SK-N-MC (cell line): Measurements from ENCODE around the gene SLC43A2.

Source experiments
- DNase-seq: peaks from one replicate; pipeline ENCODE4 v3.0.0-alpha.2; 2011; ENCODE audit warnings: low read depth, low spot score
- H3K27ac ChIP-seq: fragments of 200-600 bp; sonication (generic); 2 replicates; pipeline ENCODE4 v1.5.1; 2016; ENCODE audit warnings: mixed run types
- H3K36me3 ChIP-seq: fragments of 200-600 bp; sonication (generic); 2 replicates; pipeline ENCODE4 v1.6.1; 2017; ENCODE audit warnings: antibody characterized with exemption, low read length, mixed read lengths; ENCODE audit not compliant: insufficient read depth
- H3K4me3 ChIP-seq: fragments of 200-600 bp; sonication (generic); 2 replicates; pipeline ENCODE4 v1.5.1; 2016
- H3K9ac ChIP-seq: fragments of 200-600 bp; sonication (generic); 2 replicates; pipeline ENCODE4 v1.8.0; 2017; ENCODE audit warnings: mixed run types, mixed read lengths; ENCODE audit not compliant: insufficient read length
- H3K9me3 ChIP-seq: fragments of 200-600 bp; sonication (generic); 2 replicates; pipeline ENCODE4 v1.6.1; 2017; ENCODE audit warnings: low read depth, mild to moderate bottlenecking, antibody characterized with exemption, low read length, moderate library complexity, mixed read lengths
- EZH2 ChIP-seq: fragments of 200-600 bp; sonication (generic); IDR thresholded peaks from one replicate; pipeline ENCODE4 v1.6.1; 2017; ENCODE audit warnings: antibody characterized with exemption
- FOXP2 ChIP-seq: optimal IDR thresholded peaks from 2 replicates; pipeline ENCODE3; 2011; ENCODE audit warnings: mild to moderate bottlenecking, moderate library complexity; ENCODE audit not compliant: insufficient read depth; ENCODE audit errors: extremely low read length, control extremely low read depth
- POLR2AphosphoS5 ChIP-seq: IDR thresholded peaks from 2 replicates; pipeline ENCODE4 v1.6.1; 2012; ENCODE audit warnings: mild to moderate bottlenecking, low read depth, low read length, borderline replicate concordance

Gene SLC43A2

DNA sequence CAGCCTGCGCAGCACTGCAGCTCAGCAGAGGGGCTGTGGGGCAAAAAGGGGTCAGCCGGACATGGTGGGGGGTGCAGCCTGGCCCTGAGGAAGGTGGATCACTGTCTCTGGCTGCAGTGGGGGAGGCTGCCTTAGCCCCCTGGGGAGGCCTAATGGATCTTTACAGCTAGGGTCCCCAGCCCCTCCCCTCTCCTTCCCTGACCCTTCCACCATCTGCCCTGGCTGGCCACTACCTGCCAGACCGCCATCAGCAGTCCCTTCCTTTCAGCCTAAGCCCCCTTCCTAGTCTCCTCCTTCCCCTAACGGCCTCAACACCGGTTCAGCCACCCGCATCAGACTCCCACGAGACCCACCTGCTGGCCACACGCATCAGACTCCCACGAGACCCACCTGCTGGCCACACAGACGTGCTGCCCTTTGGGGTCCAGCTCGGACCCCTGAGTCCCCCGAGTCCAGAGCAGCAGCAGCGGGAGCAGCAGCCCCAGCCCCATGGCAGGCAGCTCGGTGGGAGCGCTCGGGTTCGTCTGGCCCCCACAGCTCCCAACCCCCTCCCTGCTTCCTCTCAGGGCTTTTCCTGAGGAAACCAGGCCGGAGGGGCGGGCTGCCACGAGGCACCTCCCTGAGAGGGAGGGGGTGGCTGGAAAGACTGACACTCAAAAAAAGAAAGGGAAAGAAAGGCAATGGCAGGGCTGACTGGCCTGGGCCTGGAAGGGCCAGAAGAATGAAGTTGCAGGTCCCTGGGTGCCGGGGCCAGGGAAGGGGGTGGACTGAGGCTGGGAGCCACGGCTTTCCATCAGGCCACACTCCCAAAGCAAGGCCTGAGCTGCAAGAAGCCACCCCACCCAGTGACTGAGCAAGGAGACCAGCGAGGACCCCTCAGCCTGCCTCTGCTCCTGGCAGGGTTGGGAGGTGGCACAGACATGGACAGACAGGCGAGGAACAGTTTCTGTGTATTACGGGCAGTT, 16.9 kb upstream of the SLC43A2 start, which contains the start of gene SCARF1:
Gene SCARF1, minus strand, starts transcription at position 526 of the 965 bp plus-strand sequence. Its CDS starts 35 bp downstream, at position 491.
- H3K36me3 ChIP-seq = peaks cover 3% of the 10 kb centered on the region; the same call in 1 of the 2 replicates
- TF ChIP-seq EZH2 (no peak), FOXP2 (no peak), POLR2AphosphoS5 (no peak)
- H3K9ac ChIP-seq = no peak within 1 kb of the TSS
- H3K9me3 ChIP-seq = no peaks in the 10 kb centered on the region
- H3K27ac ChIP-seq = no peak within 1 kb of the TSS
- no peak for DNase-seq
- no peak within 1 kb of the TSS for H3K4me3 ChIP-seq

DNA sequence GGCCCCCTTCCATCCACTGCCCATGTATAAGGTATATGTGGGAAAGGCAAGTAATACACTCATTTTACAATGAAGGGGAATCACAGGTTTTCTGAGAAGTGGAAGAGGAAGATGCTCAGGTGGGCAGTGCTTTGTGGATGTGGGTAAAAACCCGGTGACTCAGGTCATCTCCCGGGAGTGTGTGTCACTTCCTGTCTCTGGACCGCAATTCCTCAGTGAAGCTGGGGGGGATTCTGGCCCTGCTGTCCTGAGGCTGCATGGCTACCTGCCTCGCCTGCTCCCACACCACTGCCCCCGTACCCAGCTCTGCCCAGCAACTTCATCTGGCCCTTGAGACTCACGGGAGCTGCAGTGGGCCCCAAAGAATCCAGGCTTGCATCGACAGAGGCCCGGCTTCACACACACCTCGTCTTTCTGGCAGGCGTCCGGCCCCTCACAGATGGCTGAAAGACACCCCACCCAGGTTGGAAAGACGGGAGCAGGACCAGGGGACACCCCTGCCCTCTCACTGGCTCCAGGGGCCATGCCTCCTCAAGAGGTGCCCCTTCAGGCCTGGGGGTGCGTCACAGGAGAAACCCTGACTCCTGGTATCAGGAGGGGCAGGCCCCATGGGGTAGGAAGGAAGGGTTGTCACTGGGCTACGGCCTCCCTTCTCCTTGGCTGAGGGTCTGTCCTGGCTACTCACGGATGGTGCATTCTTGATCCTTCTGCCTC, 16.0 kb upstream of the SLC43A2 start:
- Histone ChIP-seq H3K36me3 (no peaks in the 10 kb centered on the region), H3K9me3 (no peaks in the 10 kb centered on the region), H3K4me3 (no peak overlapping the region), H3K27ac (no peak overlapping the region), H3K9ac (no peak overlapping the region)
- no peak for TF ChIP-seq FOXP2
- TF ChIP-seq EZH2 = no peak
- TF ChIP-seq POLR2AphosphoS5 = no peak
- no peak for DNase-seq

DNA sequence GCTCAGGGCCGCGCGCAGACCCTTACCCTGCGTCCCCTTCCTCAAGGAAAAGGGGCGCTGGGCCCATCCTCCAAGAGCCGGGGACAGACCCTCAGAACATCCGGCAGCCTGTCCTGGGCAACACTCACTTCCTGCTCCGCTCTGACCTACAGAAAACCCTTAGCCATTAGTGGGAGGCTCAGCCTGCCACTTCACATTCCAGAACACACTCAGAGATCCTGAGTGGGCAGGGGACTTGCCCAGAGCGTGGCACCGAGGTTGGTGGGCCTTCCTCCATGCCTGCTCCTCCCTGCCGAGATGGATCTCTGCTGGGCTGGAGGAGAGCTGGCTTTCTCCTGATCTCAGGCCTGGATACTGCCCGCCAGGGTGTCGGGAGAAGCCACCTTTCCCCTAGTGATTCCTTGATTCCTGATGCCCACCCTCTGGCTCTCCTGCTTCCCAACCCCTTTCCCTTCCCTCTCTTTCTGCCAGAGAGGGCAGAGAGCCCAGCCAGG, 15.4 kb upstream of the SLC43A2 start:
- Histone ChIP-seq H3K9ac (no peak overlapping the region), H3K27ac (no peak overlapping the region), H3K36me3 (no peaks in the 10 kb centered on the region), H3K4me3 (peak overlapping the region; percentile 62; the same call in 1 of the 2 replicates), H3K9me3 (no peaks in the 10 kb centered on the region)
- no peak for DNase-seq
- TF ChIP-seq FOXP2 (no peak), POLR2AphosphoS5 (no peak), EZH2 (no peak)

DNA sequence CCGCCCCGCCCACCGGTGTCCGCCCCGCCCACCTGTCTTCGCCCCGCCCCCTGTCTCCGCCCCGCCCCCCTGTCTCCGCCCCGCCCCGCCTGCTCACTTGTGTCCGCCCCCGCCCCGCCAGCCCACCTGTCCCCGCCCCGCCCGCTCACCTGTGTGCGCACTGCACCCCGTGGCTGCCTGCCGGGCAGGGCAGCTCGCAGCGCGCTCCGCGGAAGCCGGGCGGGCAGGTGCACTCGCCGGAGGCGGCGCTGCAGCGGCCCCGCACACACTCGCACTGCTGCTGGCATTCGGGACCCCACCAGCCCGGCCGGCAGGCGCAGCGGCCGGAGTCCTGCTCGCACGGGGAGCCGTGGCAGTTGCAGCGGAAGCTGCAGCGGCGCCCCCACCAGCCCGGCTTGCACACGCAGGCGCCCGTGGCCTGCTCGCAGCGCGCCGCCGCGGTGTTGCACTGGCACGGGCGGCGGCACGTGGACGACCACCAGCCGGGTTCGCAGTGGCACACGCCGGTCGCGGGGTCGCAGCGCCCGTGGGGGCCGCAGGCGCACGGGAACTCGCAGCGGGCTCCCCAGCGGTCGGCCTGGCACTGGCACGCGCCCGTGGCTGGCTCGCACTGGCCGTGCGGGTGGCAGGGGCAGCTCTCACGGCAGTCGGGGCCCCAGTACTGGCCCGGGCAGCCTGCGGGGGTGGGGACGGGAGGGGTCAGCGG, 14.8 kb upstream of the SLC43A2 start:
- Histone ChIP-seq H3K4me3 (peak overlapping the region; percentile 62), H3K9me3 (no peaks in the 10 kb centered on the region), H3K9ac (no peak overlapping the region), H3K36me3 (no peaks in the 10 kb centered on the region), H3K27ac (no peak overlapping the region)
- TF ChIP-seq EZH2 (no peak), POLR2AphosphoS5 (no peak), FOXP2 (no peak)
- DNase-seq = no peak

DNA sequence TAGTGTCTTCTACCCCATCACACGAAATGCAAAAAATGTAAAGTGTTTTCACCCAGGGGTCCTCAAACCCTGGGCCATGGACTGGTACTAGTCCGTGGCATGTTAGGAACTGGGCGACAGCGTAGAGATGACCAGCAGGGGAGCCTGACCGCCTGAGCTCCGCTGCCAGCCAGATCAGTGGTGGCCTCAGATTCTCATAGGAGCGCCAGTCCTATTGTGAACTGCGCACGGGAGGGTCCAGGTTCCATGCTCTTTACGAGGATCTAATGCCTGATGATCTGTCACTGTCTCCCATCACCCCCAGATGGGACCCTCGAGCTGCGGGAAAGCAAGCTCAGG, 12.4 kb upstream of the SLC43A2 start:
- DNase-seq = no peak
- Histone ChIP-seq H3K27ac (no peak overlapping the region), H3K4me3 (no peak overlapping the region), H3K36me3 (no peaks in the 10 kb centered on the region), H3K9me3 (no peaks in the 10 kb centered on the region), H3K9ac (no peak overlapping the region)
- TF ChIP-seq FOXP2 = no peak
- no peak for TF ChIP-seq EZH2
- no peak for TF ChIP-seq POLR2AphosphoS5

DNA sequence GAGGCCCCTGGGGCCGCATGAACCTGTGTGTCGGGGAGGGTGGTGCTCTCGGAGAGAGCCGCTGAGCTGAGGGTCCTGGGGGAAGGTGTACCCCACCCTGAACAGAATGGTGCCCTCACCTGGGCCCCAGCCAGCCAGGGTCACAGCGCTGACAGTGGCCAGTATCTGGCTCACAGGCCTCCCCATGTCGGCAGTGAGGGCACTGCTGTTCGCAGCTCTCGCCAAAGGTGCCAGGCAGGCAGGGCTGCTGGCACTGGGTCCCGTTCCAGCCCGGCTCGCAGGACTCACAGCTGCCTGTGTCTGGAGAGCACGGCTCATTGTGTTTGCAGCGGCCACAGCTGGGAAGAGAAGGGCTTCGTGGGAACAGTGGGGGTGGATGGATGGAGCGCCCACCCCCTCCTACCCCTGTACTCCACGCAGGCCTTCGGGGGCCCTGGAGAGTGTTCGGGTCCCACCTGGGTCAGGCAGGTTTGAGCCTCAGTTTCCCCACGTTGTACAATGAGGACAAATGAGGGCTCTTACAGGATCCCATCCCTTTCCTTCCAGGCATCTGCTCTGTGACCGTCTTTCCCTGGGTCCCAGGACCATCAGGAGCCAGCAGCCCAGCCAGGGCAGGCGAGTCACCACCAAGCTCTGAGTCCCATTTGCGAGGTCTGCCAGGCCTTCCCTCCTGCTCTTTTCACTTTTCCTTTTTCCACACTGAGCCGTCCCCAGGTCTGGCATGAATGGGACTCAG, 11.9 kb upstream of the SLC43A2 start:
- Histone ChIP-seq H3K36me3 (no peaks in the 10 kb centered on the region), H3K27ac (no peak overlapping the region)
- DNase-seq = no peak

DNA sequence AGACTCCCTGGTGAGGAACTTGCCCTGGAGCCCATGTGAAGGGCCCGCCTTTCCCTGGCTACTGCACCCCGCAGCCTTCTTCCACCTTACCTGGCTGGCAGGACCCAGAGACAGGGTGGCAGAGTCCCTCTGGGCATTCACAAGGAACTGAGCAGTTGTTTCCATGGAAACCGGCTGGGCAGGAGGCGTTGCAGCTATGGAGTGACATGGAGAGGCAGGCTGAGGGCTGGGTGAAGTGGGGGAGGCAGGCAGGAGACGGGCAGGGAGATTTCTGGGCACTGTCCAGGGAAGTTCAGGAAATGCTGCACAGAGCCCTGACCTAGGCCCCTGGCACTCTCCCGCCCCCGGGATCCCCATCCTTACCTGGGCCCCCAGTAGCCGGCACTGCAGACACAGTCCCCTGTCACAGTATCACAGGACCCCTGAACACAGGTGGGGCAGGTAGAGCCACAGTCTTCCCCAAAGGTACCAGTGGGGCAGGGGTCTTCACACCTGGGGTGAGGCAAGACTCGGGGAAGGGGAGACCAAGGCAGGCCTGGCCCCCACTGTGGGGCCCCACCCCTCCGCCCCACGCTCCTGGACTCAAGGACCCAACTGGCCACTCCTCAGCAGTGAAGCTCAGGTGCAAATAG, 11.0 kb upstream of the SLC43A2 start:
- no peak overlapping the region for H3K27ac ChIP-seq
- TF ChIP-seq EZH2 (no peak), FOXP2 (no peak), POLR2AphosphoS5 (no peak)
- H3K4me3 ChIP-seq = no peak overlapping the region
- DNase-seq = no peak
- H3K9ac ChIP-seq = no peak overlapping the region
- no peaks in the 10 kb centered on the region for H3K9me3 ChIP-seq
- H3K36me3 ChIP-seq = no peaks in the 10 kb centered on the region

More for the DNA sequence above, 11.9 kb upstream of the SLC43A2 start:
- Histone ChIP-seq H3K4me3 (no peak overlapping the region), H3K9ac (no peak overlapping the region), H3K9me3 (no peaks in the 10 kb centered on the region)
- TF ChIP-seq EZH2 (no peak), FOXP2 (no peak), POLR2AphosphoS5 (no peak)
